ENCODE data around the gene ZSCAN26. TPM values are rescaled to one million over a fixed set of nuclear protein-coding genes. Genes with fewer than 3 reads are reported as not detected.

The ZSCAN26 gene
- 16.7 and 19.1 TPM in 2 replicates for total RNA-seq

GRCh38 chr6:28266962-28267694, at the start of gene ZSCAN26:
Gene ZSCAN26, plus strand, starts transcription at chr6:28267143. Its CDS starts 4,777 bp downstream, at chr6:28271920.

GRCh38 chr6:28225056-28225834, 41.7 kb upstream of the ZSCAN26 start, which contains the start of gene ZSCAN9:
Gene ZSCAN9, plus strand, starts transcription at chr6:28225275. Its CDS starts 1,810 bp downstream, at chr6:28227085.

GRCh38 chr6:28252009-28252975, 14.7 kb upstream of the ZSCAN26 start, which contains the start of gene ZKSCAN4:
Gene ZKSCAN4, minus strand, starts transcription at chr6:28252269. Its CDS starts 289 bp downstream, at chr6:28251980.

GRCh38 chr6:28258877-28259777, 7.8 kb upstream of the ZSCAN26 start, which contains the start of gene NKAPL:
Gene NKAPL, plus strand, starts transcription at chr6:28259297. Its CDS starts 75 bp downstream, at chr6:28259372.

GRCh38 chr6:28281288-28282064, 14.5 kb downstream of the ZSCAN26 start, which contains the start of gene PGBD1:
Gene PGBD1, plus strand, starts transcription at chr6:28281572. Its CDS starts 2,242 bp downstream, at chr6:28283814.

Other genes with a start within 250 kb of the ZSCAN26 start
- 0.47 and 0.52 TPM in 2 replicates for gene ZNF165, start 186.6 kb upstream of the ZSCAN26 start, total RNA-seq
- gene ZSCAN16, start 142.5 kb upstream of the ZSCAN26 start, total RNA-seq: 2.0 and 3.3 TPM in 2 replicates
- gene ZKSCAN8, start 125.3 kb upstream of the ZSCAN26 start, total RNA-seq: 13.1 and 13.6 TPM in 2 replicates
- 9.3 and 9.5 TPM in 2 replicates for gene ZSCAN9, start 41.9 kb upstream of the ZSCAN26 start, total RNA-seq
- 5.5 and 7.3 TPM in 2 replicates for gene ZKSCAN4, start 14.9 kb upstream of the ZSCAN26 start, total RNA-seq
- gene NKAPL, start 7.8 kb upstream of the ZSCAN26 start, total RNA-seq: 0.26 and 2.0 TPM in 2 replicates
- gene PGBD1, start 14.4 kb downstream of the ZSCAN26 start, total RNA-seq: 3.8 and 4.5 TPM in 2 replicates
- 38.8 and 53.0 TPM in 2 replicates for gene ZSCAN31, start 69.0 kb downstream of the ZSCAN26 start, total RNA-seq
- gene ZKSCAN3, start 82.8 kb downstream of the ZSCAN26 start, total RNA-seq: 4.7 and 6.4 TPM in 2 replicates
- gene ZSCAN12, start 132.6 kb downstream of the ZSCAN26 start, total RNA-seq: 4.9 and 5.2 TPM in 2 replicates
- 5.7 and 6.1 TPM in 2 replicates for gene ZSCAN23, start 176.3 kb downstream of the ZSCAN26 start, total RNA-seq
- not detected in 2 replicates for gene GPX6, start 248.7 kb downstream of the ZSCAN26 start, total RNA-seq